GM12865 (cell line): Measurements from ENCODE around the gene SPCS3.

Source experiments
- DNase-seq: peaks from one replicate; pipeline ENCODE4 v3.0.0; 2010; ENCODE audit warnings: low read depth
- H3K4me3 ChIP-seq: 2 replicates; pipeline ENCODE4 v1.5.1; 2011; ENCODE audit warnings: mild to moderate bottlenecking, low read depth, low read length, control low read depth
- CTCF ChIP-seq: IDR thresholded peaks from 2 replicates; pipeline ENCODE4 v1.5.1; 2011; ENCODE audit warnings: low read length, control low read depth, low read depth, inconsistent platforms; ENCODE audit not compliant: insufficient read depth; ENCODE audit errors: missing control alignments

The SPCS3 gene

DNA sequence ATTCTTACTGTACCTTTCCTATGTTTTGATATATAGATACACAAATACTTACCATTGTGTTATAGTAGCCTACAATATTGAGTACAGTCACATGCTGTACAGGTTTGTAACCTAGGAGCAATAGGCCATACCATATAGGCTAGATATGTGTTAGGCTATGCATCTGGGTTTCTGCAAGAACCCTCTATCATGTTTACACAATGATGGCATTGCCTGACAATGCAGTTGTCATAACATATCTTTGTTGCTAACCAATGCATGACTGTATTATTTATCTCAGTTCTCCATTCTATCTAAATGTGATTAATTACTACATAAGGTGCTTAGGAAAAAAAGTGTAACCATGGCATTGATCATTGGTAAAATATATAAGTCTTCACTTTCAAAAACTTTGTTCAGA lies 10.0 kb upstream of the SPCS3 start:
- no peak for TF ChIP-seq CTCF
- no peak for DNase-seq
- no peak overlapping the region for H3K4me3 ChIP-seq

GRCh38 chr4:176313596-176314336 lies 6.0 kb upstream of the SPCS3 start:
- no peak overlapping the region for H3K4me3 ChIP-seq
- DNase-seq = no peak
- no peak for TF ChIP-seq CTCF

DNA sequence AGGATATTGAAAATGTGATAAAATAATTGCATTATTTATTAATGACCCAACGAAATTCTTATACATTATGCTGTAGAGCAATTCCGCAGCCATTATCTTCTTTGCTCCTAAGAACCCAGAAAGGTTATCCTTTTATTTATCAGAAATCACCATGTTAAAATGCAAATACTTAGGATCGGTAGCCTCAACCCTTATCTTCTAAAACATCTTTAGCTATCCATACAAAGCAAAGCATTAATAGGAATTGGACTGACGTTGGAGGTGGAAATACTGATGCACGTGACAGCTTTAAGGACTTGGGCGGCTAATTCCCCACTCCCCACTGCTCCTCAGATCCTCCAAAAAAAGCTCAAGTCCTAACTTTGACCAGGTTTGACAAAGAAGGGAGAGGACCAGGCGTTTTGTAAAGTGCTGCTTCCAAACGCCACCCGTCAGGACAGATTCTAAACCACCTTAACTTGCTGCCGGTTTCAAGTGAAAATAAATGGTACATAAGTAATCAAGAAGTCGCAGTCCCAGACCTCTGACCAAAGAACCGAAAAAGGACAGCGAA lies 539 bp upstream of the SPCS3 start:
- H3K4me3 ChIP-seq = peak overlapping the region; percentile 87
- no peak for DNase-seq
- TF ChIP-seq CTCF = no peak

GRCh38 chr4:176320340-176320975 lies 692 bp downstream of the SPCS3 start:
- TF ChIP-seq CTCF = no peak
- peak overlapping the region; percentile 62 for H3K4me3 ChIP-seq
- DNase-seq = peak; percentile 95

- TF ChIP-seq CTCF = no peak
- no peak for DNase-seq
Measured at GRCh38 chr4:176320976-176321361, 1.2 kb downstream of the SPCS3 start.

DNA sequence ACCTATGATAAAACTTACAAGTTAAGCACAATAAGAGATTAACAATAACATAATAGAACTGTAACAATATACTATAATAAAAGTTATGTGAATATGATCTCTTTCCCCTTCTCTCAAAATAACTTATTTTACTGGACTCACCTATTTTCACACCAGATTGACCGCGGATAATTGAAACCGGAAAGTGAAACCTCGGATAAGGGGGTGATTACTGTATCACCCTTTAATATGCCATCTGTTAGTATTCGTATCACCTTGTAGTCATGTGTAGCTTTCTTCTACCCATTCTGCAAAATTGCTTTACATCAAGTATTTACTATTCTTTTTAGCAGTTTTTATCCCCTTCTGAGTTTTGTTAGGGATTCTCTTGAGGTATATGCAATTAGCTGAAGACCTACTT lies 1.8 kb downstream of the SPCS3 start:
- H3K4me3 ChIP-seq = peak overlapping the region; percentile 62

More at GRCh38 chr4:176320976-176321361, 1.2 kb downstream of the SPCS3 start:
- H3K4me3 ChIP-seq = peak overlapping the region; percentile 62

More for the DNA sequence above, 1.8 kb downstream of the SPCS3 start:
- TF ChIP-seq CTCF = no peak
- DNase-seq = no peak
